Bone marrow (tissue), 2 donors: ENCODE measurements around the gene EEFSEC.

Experiments
- DNase-seq, 2 donors: peaks; one replicate each; lab custom pipeline; 2025; lab: John Stamatoyannopoulos, UW

The EEFSEC gene

GRCh38 chr3:128335621-128336296 is 182.5 kb downstream of the EEFSEC start:
- no peak for DNase-seq

GRCh38 chr3:128336337-128337156 is 183.3 kb downstream of the EEFSEC start:
- no peak for DNase-seq

- no peak for DNase-seq
Observed at GRCh38 chr3:128337305-128337704, 184.0 kb downstream of the EEFSEC start.

GRCh38 chr3:128338536-128339330 is 185.5 kb downstream of the EEFSEC start:
- no peak for DNase-seq

GRCh38 chr3:128339491-128340012 is 186.3 kb downstream of the EEFSEC start:
- DNase-seq, result no peak

- no peak for DNase-seq
Observed at GRCh38 chr3:128340198-128340903, 187.1 kb downstream of the EEFSEC start.

- DNase-seq, result no peak
Observed at GRCh38 chr3:128340904-128341555, 187.7 kb downstream of the EEFSEC start.

- DNase-seq, result no peak
Observed at GRCh38 chr3:128341659-128342395, 188.5 kb downstream of the EEFSEC start.

GRCh38 chr3:128342701-128343180 is 189.5 kb downstream of the EEFSEC start:
- no peak for DNase-seq

- peak in 1 of 2 donors; percentile 32 for DNase-seq
Observed at GRCh38 chr3:128343287-128344051, 190.2 kb downstream of the EEFSEC start.

GRCh38 chr3:128344052-128344735 is 190.9 kb downstream of the EEFSEC start:
- DNase-seq, result no peak

GRCh38 chr3:128345196-128345595 is 191.9 kb downstream of the EEFSEC start:
- no peak for DNase-seq

GRCh38 chr3:128346562-128346961 is 193.3 kb downstream of the EEFSEC start:
- DNase-seq, result no peak

- no peak for DNase-seq
Observed at GRCh38 chr3:128347282-128347681, 194.0 kb downstream of the EEFSEC start.

- no peak for DNase-seq
Observed at GRCh38 chr3:128348075-128348474, 194.8 kb downstream of the EEFSEC start.

GRCh38 chr3:128348805-128349531 is 195.7 kb downstream of the EEFSEC start:
- no peak for DNase-seq

- DNase-seq, result no peak
Observed at GRCh38 chr3:128349963-128350599, 196.8 kb downstream of the EEFSEC start.

GRCh38 chr3:128351546-128351945 is 198.3 kb downstream of the EEFSEC start:
- no peak for DNase-seq
